ENCODE measurements around the gene CNN2.

DNA sequence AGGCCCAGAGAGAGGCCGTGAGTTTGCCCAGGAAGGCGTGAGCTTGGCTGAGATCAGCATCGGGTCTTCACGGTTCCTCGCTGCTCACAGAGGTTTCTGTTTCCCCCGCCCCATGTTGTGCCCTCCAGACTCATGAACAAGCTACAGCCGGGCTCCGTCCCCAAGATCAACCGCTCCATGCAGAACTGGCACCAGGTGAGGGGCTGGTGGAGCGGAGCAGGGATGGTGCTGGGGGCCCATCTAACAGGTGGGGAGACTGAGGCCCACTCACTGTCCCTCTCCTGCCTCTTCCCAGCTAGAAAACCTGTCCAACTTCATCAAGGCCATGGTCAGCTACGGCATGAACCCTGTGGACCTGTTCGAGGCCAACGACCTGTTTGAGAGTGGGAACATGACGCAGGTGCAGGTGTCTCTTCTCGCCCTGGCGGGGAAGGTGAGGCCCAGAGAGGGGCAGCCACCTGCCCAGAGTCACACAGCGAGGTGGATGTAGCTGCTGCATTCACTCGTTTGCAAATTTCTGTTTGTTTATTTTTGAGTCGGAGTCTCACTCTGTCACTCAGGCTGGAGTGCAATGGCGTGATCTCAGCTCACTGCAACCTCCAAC lies 6.0 kb downstream of the CNN2 start:
- TF ChIP-seq, protein P1, sequence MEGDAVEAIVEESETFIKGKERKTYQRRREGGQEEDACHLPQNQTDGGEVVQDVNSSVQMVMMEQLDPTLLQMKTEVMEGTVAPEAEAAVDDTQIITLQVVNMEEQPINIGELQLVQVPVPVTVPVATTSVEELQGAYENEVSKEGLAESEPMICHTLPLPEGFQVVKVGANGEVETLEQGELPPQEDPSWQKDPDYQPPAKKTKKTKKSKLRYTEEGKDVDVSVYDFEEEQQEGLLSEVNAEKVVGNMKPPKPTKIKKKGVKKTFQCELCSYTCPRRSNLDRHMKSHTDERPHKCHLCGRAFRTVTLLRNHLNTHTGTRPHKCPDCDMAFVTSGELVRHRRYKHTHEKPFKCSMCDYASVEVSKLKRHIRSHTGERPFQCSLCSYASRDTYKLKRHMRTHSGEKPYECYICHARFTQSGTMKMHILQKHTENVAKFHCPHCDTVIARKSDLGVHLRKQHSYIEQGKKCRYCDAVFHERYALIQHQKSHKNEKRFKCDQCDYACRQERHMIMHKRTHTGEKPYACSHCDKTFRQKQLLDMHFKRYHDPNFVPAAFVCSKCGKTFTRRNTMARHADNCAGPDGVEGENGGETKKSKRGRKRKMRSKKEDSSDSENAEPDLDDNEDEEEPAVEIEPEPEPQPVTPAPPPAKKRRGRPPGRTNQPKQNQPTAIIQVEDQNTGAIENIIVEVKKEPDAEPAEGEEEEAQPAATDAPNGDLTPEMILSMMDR (IDR thresholded peaks at IDR 0.05) = no peak
- no peak for TF ChIP-seq POLR2A (IDR thresholded peaks at IDR 0.05)
